Ureter (tissue), 1 donor: ENCODE results near the gene PRCP. TPM values are rescaled to one million over a fixed set of nuclear protein-coding genes. Genes with fewer than 3 reads are reported as not detected.
"Not testable (repeated sequence)": the region's sequence is repeated elsewhere in the genome, so short reads cannot be mapped to it uniquely, and the experiment has no call there.

Experiments used
- DNase-seq: peaks from one replicate; pipeline ENCODE4 v3.0.0-alpha.2; 2020; ENCODE audit warnings: low spot score
- total RNA-seq: library from RNA; stranded (reverse); gene quantifications from one replicate; pipeline ENCODE4 v1.2.4, GENCODE V29; 2023
- donor health status: DM: yes; HTN: yes; CAD: no.

The PRCP gene
- 92.6 TPM for total RNA-seq

DNA sequence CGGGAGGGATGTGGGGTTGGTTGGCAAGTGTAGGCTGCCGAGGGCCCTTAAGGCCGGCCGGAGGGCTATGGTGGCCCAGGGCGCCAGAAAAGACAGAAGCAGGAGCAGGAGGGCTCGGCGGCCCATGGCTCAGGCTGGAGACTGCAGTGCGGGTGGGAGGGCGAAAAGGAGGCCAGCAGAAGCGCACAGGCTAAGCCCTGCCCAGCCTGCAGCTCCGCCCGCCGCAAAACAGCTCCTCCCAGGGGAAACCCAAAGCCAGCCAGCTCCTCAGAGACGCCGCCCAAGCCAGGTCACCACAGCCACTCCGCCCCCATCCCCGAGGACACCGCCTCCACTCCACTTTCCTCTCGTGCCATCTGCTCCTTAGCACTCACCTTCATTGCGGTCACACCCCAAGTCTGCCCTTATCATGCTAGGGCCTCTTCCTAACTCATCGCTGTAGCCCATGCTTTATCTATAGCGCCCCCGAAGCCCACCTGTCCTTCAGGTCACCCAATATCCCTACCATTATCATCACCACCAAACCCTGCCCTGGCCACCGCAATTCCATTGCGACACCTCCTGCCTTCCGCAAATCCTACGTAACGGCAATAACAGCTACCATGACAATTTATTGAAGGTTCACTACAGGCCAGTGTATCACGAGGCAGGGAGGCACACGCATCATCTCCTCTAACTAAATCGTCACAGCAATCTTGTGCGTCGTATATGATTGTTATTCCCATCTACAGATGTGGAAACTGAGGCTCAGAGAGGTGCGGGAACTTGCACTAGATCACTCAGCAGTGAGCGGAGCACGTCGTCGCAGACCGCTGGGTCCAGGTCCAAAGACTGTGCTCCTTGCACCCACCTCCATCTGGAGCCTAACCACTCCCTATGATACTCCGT lies at the start of gene PRCP:
Gene PRCP (minus strand): TSS at position 154 of the 888 bp plus-strand sequence. CDS start 28 bp downstream, at position 126.
- peak; percentile 97 for DNase-seq

DNA sequence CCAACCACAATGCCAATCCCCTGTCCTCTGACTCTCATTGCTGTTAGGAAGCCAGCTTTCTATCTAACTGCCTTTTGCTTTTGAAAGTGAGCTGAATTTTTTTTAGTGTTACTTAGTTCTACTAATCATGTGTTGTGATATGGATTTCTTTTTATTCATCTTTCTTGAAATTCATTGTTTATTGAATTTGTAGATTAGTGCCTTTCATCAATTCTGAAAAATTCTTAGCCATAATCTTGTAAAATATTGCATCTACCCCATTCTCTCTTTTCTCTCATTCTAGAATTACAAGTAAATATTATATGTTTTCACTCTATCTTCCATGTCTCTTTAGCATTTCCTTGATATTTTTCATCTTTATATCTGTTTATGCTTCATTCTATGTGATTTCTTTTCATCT lies 49.1 kb upstream of the PRCP start:
- DNase-seq: no peak

DNA sequence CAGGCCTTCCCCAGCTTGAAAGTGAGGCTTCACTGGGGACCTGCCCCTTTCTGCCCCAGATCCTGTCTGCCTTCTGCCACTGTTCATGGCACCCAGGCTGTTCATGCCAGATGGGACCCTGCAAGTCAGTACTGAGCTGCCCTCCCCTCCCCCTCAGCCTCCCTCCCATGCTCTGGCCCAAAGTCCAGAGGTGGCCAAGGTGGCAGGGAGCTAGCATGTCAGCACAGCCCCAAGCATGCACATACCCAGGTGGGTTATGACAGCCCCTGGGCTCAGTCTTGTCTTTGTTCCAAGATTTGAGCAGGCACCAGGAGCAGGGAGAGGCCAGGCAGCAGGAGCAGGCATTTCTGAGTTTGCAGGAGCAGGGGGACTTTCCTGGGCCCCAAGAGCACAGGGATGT lies 45.5 kb upstream of the PRCP start:
- no peak for DNase-seq

DNA sequence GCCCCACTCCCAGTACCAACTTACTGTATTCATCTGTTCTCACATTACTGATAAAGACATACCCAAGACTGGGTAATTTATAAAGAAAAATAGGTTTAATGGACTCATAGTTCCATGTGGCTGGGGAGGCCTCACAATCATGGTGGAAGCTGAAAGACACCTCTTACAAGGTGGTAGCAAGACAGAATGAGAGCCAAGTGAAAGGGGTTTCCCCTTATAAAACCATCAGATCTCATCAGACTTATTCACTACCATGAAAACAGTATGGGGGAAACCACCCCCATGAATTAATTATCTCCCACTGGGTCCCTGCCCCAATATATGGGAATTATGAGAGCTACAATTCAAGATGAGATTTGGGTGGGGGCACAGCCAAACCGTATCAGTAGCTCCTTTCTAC lies 44.8 kb upstream of the PRCP start:
- not testable (repeated sequence) for DNase-seq

DNA sequence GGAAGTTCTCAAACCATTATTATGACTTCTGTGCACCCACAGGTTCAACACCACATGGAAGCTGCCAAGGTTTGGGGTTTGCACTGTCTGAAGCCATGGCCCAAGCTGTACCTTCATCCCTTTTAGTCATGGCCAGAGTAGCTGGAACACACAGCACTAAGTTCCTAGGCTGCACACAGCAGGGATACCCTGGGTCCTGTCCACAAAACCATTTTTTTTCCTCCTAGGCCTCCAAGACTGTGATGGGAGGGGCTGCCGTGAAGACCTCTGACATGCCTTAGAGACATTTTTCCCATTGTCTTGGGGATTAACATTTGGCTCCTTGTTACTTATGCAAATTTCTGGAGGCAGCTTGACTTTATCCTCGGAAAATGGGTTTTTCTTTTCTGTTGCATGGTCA lies 44.0 kb upstream of the PRCP start:
- no peak for DNase-seq

DNA sequence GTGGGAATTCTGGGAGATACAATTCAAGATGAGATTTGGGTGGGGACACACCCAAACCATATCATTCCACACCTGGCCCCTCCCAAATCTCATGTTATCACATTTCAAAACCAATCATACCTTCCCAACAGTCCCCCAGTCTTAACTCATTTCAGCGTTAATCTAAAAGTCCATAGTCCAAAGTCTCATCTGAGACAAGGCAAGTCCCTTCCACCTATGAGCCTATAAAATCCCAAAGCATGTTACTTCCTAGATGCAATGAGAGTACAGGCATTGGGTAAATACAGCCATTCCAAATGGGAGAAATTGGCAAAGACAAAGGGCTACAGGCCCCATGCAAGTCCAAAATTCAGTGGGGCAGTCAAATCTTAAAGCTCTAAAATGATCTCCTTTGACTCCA lies 43.2 kb upstream of the PRCP start:
- DNase-seq: not testable (repeated sequence)

DNA sequence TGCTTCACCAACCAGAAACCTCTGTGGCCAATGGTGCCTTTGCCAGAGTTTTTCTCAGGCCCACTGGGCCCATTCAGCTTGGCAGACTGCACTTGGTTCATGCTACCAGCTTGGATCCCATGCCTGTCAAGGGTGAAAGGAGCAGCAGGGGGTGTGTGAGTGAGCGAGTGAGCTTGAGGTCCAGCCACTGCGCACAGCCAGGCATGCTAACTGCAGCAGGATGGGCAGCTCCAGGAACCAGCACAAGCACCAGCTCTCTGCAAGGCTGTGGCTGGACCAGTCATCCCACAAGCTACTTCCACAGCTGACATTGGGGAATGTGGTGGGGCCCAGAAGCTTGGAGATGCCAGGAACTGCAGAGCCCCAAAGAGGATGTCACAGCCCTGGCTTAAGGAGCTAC lies 42.1 kb upstream of the PRCP start:
- DNase-seq: no peak

DNA sequence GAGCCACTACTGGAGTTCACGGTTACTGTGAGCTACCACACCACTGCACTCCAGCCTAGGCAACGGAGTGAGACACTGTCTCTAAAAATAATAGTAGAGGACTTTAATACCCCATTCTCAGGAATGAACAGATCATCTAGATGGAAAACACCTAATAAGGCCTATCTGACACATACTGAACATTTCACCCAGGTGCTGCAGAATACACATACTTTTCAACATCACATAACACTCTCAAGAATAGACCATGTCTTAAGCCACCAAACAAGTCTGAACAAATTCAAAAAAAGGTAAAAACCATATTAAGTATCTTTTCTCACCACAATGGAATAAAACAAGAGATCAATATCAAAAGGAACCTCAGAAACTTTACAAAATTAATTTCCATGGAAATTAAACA lies 39.2 kb upstream of the PRCP start:
- DNase-seq: no peak

DNA sequence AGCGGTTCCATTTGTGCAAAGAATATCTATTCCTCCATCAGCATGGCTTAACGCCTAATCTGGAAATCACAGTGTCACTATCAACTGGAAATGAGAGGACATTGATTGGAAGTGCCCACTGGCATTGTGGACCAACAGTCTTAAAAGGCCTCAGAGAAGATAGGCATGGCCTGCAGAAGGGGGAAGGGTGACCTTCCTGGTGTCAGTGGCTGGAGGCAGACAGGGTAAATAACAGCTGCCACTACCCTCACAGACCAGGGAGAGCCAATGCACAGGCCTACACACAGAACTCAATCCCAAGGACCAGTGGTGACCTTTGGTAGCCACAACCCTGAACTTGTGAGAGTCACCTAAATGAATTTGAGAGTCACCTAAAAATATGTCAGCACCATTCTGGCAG lies 37.3 kb upstream of the PRCP start:
- DNase-seq: no peak

DNA sequence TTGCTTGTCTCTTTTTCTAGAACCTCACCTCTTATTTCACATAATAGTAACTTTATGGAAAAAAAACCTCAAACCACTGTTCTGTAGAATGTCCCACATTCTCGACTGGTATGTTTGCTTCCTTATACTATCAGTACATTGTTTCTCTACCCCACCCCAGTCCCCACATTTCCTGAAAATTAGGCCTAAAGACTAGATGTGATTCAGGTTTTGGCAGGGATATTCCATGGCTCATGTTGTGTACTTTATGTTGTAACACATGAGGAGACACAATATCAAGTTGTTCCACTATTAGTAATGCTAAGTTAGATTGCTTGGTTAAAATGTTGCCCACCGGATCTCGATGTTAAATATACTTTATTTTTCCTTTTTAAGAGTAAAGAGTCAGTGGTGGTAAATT lies 36.0 kb upstream of the PRCP start:
- DNase-seq: no peak

DNA sequence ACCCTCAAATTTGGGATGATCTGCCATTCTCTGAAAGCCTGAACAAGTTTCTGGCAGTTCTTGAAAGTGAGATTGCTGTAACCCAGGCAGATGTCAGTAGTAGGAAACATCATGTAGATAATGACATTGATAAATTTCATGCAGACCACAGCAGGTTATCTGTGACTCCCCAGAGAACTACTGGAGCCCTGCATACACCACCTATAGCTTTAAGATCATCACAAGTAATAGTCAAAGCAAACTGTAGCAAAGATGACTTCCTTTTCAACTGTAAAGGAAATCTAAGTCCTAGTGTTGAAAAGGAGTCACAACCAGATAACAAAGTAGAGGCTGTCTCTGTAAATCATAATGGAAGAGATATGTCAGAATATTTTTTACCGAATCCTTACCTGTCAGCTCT lies 32.3 kb upstream of the PRCP start:
- no peak for DNase-seq

DNA sequence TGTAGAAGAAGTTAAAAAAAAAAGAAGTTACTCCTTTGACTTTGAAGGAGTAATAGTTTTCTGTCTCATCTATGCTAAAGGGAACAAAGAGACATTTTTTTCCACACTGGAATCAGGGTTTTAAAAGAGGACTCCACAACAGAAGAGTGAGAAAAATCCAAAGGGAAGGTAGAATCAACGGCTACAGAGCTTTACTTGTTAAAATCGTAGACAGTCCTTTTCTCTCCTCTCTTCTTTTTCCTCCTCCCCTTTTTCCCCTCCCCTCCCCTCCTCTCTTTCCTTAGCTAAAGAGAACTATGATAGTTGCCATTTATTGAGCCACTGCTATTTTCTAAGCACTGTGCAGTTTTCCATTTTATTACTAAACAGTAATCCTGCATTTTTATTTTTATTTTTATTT lies 30.5 kb upstream of the PRCP start:
- DNase-seq: no peak

DNA sequence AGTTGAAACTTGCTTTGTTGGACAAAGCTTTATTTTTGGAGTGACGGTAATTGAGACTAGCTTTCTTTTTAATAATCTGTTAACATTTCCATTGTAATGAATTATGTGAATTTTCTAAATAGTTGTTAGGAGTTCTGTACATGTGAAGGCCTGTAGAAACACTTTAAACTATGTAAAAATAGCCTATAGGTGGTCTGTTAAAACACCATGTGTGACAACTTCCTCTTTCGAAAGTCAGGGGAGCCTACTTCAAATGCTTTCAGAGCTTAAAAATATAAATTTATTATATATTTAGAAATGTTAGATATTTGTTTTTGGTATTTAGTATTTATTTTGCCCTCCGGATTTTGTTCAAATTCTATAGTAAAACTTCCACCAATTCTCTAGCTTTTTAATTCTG lies 30.0 kb upstream of the PRCP start:
- DNase-seq: no peak

DNA sequence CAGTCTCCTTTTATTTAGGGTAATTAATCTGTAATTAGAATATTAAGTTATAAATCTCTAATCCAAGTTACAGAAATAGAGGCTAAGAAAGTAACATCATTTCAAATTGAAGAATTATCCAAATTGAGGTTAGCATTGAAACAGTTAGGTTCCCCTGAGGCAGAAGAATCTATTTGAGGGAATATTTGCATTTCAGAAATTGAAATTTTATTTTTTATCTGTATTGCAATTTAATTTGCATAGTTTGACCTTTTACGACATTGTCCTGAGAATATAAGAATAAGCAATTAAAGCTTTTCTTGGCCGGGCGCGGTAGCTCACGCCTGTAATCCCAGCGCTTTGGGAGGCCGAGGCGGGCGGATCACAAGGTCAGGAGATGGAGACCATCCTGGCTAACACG lies 28.9 kb upstream of the PRCP start:
- DNase-seq: no peak

DNA sequence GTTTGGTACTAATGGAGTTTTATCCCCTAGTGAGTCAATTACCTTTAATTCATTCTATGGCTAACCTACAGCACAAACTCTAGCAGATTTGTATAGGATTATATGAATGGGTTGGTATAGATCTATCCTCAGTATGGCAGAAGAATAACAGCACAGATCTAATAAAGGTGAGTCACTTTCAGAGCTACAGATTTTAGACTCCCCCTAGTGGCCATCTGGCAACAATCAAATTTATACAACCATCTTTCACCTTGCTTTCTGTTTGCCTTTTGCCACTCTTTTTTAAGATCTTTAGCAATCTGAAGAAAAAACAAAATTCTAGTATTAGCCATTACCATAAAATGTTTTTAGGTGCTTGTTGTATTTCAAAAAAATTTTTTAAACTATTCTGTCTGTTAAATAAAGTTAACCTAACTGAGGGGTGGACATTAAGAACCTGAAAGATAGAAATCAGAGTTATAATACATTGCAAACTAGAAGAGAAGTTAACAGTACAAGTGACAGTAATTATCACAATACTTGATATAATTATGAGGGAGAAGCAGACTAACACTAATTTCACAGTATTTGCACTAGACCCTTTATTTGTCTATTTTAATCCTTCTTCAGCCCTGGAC lies 27.1 kb upstream of the PRCP start:
- no peak for DNase-seq

DNA sequence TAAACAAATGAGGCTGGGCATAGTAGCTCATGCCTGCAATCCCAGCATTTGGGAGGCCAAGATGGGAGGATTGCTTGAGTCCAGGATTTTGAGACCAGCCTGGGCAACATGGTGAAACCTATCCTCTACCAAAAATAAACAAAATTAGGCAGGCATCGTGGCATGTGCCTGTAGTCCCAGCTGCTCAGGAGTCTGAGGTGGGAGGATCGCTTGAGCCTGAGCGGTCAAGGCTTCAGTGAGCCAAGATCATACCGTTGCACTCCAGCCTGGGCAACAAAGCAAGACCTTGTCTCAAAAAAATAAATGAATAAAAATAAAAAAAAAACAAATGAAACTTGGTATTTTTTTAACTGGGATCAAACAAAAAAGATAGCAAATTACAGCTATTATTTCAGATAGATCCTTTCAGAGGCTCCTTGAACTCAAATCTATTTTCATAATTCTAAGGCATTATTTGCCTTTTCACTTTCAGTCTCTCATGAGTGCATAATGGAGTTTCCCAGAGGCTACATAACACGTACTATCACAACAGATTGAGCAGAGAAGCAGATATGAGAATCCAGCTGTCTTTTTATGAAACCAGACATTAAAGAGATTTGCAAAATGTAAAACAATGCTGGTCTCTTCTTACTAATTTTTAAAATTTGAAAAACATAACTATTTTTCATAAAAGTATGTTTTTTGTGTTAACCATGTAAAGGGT lies 24.4 kb upstream of the PRCP start:
- DNase-seq: no peak

DNA sequence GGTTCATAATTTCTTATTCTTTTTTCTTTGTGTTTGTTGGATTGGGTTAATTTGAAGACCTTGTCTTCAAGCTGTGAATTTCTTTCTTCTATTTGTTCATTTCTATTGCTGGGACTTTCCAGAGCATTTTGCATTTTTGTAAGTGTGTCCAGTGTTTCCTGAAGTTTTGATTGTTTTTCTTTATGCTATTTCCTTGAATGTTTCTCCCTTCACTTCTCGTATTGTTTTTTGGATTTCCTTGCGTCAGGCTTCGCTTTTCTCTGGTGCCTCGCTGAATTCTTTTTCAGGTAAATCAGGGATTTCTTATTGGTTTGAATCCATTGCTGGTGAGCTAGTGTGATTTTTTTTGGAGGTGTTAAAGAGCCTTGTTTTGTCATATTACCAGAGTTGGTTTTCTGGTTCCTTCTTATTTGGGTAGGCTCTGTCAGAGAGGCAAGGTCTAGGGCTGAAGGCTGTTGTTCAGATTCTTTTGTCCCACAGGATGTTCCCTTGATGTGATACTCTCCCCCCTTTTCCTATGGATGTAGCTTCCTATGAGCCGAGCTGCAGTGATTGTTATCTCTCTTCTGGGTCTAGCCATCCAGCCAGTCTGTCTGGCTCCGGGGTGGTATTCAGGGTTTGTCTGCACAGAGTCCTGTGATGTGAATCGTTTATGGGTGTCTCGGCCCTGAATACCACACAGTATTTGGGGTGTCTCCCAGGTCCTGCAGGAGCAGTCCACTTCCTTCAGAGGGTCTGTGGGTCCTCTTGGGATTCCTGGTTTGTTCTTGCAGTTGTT lies 22.4 kb upstream of the PRCP start:
- DNase-seq: not testable (repeated sequence)

DNA sequence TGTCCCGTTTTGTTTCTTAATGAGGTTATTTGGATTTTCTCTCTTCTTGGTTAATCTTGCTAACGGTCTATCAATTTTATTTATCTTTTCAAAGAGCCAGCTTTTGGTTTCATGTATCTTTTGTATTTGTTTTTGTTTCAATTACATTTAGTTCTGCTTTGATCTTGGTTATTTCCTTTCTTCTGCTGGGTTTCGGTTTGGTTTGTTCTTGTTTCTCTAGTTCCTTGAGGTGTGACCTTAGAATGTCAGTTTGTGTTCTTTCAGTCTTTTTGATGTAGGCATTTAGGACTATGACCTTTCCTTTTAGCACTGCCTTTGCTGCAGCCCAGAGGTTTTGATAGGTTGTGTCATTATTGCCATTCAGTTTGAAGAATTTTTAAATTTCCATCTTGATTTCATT lies 20.0 kb upstream of the PRCP start:
- not testable (repeated sequence) for DNase-seq

DNA sequence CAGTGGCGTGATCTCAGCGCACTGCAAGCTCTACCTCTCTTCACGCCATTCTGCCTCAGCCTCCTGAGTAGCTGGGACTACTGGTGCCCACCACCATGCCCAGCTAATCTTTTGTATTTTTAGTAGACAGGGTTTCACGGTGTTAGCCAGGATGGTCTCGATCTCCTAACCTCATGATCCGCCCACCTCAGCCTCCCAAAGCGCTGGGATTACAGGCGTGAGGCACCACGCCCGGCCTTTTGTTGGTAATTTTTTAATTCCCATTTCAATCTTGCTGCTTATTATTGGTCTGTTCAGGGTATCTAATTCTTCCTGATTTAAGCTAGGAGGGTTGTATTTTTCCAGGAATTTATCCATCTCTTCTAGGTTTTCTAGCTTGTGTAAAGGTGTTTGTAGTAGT lies 19.6 kb upstream of the PRCP start:
- not testable (repeated sequence) for DNase-seq

DNA sequence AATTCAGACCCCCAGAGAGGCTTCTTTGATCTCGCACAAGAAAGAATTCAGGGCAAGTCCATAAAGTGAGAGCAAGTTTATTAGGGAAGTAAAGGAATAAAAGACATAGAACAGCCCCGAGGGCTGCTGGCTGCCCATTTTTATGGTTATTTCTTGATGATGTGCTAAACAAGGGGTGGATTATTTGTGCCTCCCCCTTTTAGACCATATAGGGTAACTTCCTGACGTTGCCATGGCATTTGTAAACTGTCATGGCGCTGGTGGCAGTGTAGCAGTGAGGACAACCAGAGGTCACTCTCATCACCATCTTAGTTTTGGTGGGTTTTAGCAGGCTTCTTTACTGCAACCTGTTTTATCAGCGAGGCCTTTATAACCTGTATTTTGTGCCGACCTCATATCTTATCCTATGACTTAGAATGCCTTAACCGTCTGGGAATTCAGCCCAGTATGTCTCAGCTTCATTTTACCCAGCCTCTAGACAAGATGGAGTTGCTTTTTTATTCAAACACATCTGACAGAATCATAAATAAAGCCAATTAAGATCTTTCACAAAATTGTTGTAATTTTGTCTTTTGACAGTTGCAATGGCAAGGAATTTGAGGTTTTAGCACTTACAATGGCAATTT lies 8.9 kb upstream of the PRCP start:
- no peak for DNase-seq

DNA sequence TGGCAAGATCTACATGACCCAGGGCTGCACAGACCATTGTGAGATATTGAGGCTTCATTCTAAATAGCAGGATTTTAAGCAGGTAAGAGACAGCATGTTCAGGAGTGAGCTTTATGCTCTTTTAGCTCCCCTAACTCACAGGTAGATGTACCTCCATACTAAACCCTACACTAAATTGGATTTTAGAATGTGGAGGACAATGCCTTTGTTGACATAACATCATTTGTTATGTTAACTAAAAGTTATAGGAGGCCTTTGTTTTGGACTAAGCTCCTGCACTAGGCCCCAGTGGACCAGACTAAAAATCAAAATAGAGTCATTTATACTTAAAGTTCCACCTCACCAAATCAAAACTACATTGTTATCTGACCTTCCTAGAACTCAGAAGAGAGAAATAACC lies 8.1 kb upstream of the PRCP start:
- no peak for DNase-seq

DNA sequence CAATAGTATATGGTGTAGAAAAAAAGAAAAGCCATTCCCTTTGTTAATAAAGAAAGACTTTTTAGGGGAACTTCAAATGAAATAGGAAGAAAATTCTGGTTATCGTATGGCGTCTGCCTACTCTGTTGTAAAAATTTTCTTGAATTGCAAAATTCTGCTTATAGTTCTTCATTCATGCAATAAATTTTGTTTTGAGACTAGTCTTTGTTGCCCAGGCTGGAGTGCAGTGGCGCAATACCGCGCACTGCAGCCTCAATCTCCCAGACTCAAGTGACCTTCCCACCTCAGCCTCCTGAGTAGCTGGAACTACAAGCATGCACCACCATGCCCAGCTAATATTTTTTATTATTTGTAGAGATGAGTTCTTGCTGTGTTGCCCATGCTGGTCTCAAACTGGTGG lies 7.1 kb upstream of the PRCP start:
- DNase-seq: no peak
